Thymus (tissue), 11 donors: Measurements from ENCODE around the gene MYO6. TPM values are rescaled to one million over a fixed set of nuclear protein-coding genes. Genes with fewer than 3 reads are reported as not detected.

Experiments
- DNase-seq, 9 donors: peaks; one replicate each; pipeline ENCODE4 v3.0.0-alpha.2; 2013; ENCODE audit warnings: low spot score in 9 of 9, low read depth in 6 of 9, missing footprints in 1 of 9
- H3K27ac ChIP-seq, 2 donors: one replicate each; pipeline ENCODE4 v1.5.1; 2013; ENCODE audit warnings: control low read depth in 1 of 2, low read depth in 1 of 2, low read length in 1 of 2, mild to moderate bottlenecking in 1 of 2, moderate library complexity in 1 of 2
- H3K27me3 ChIP-seq, 2 donors: one replicate each; pipeline ENCODE4 v1.5.1; 2013; ENCODE audit warnings: low read length in 1 of 2; ENCODE audit not compliant: control insufficient read depth in 2 of 2, insufficient read depth in 1 of 2
- H3K36me3 ChIP-seq, 2 donors: one replicate each; pipeline ENCODE4 v1.5.1; 2013; ENCODE audit warnings: low read length in 1 of 2, mild to moderate bottlenecking in 1 of 2, moderate library complexity in 1 of 2; ENCODE audit not compliant: control insufficient read depth in 2 of 2, insufficient read depth in 2 of 2
- H3K4me1 ChIP-seq, 2 donors: one replicate each; pipeline ENCODE4 v1.5.1; 2013; ENCODE audit warnings: low read length in 2 of 2; ENCODE audit not compliant: control insufficient read depth in 2 of 2, insufficient read depth in 2 of 2
- H3K4me3 ChIP-seq, 2 donors: one replicate each; pipeline ENCODE4 v1.5.1; 2013; ENCODE audit warnings: low read length in 2 of 2, control low read depth in 1 of 2, mild to moderate bottlenecking in 1 of 2
- H3K9me3 ChIP-seq, 2 donors: one replicate each; pipeline ENCODE4 v1.5.1; 2013; ENCODE audit warnings: low read length in 1 of 2, mild to moderate bottlenecking in 1 of 2; ENCODE audit not compliant: control insufficient read depth in 2 of 2, insufficient read depth in 1 of 2
- WGBS: extraction: QIAGEN DNeasy Blood & Tissue Kit; methylation state at CpG from one replicate; pipeline ENCODE4 v1.1.7; 2013; 5-methylcytosine and 5-hydroxymethylcytosine counted together
- polyA plus RNA-seq: library from polyadenylated mRNA; stranded (reverse); fragments of 200-250 nt; gene quantifications from one replicate; pipeline ENCODE4 v1.2.3, GENCODE V29; 2013
- total RNA-seq: library from RNA; stranded (reverse); fragments of 120-200 nt; gene quantifications from one replicate; pipeline ENCODE4 v1.2.4, GENCODE V29; 2013
- donor health status: healthy.

Gene MYO6
- total and polyA plus RNA-seq, 2 donors, result 3.3 to 15.2 TPM

- Histone ChIP-seq H3K27me3 (no peaks in the 10 kb centered on the region), H3K4me3 (no peak overlapping the region), H3K9me3 (no peaks in the 10 kb centered on the region), H3K27ac (no peak overlapping the region), H3K36me3 (no peaks in the 10 kb centered on the region), H3K4me1 (no peaks in the 10 kb centered on the region)
- WGBS, result 100% methylated on average over 1 of the region's 1 CpG
- no peak for DNase-seq
These were observed 39.9 kb downstream of the MYO6 start for GRCh38 chr6:75788894-75789293.

GRCh38 chr6:75791881-75792280 is 42.8 kb downstream of the MYO6 start:
- DNase-seq, result no peak
- no peaks in the 10 kb centered on the region for H3K27me3 ChIP-seq
- H3K4me1 ChIP-seq, result no peaks in the 10 kb centered on the region
- no peak overlapping the region for H3K4me3 ChIP-seq
- no peak overlapping the region for H3K27ac ChIP-seq
- H3K9me3 ChIP-seq, result no peaks in the 10 kb centered on the region
- WGBS, result 92% methylated on average over 3 of the region's 3 CpGs
- no peaks in the 10 kb centered on the region for H3K36me3 ChIP-seq

- no peaks in the 10 kb centered on the region for H3K4me1 ChIP-seq
- no peaks in the 10 kb centered on the region for H3K36me3 ChIP-seq
- no peak for DNase-seq
- 94% methylated on average over 4 of the region's 4 CpGs for WGBS
- H3K27me3 ChIP-seq, result no peaks in the 10 kb centered on the region
- no peak overlapping the region for H3K4me3 ChIP-seq
- H3K9me3 ChIP-seq, result no peaks in the 10 kb centered on the region
- no peak overlapping the region for H3K27ac ChIP-seq
These were observed 45.4 kb downstream of the MYO6 start for GRCh38 chr6:75794351-75794846.

- WGBS, result 87% methylated on average over 6 of the region's 6 CpGs
- H3K36me3 ChIP-seq, result no peaks in the 10 kb centered on the region
- H3K27me3 ChIP-seq, result no peaks in the 10 kb centered on the region
- no peaks in the 10 kb centered on the region for H3K9me3 ChIP-seq
- H3K27ac ChIP-seq, result no peak overlapping the region
- no peak for DNase-seq
- H3K4me1 ChIP-seq, result no peaks in the 10 kb centered on the region
- H3K4me3 ChIP-seq, result no peak overlapping the region
These were observed 46.1 kb downstream of the MYO6 start for GRCh38 chr6:75794954-75795739.

GRCh38 chr6:75796723-75797122 is 47.7 kb downstream of the MYO6 start:
- WGBS, result 97% methylated on average over 1 of the region's 1 CpG

GRCh38 chr6:75800133-75800532 is 51.1 kb downstream of the MYO6 start:
- Histone ChIP-seq H3K4me1 (no peaks in the 10 kb centered on the region), H3K9me3 (no peaks in the 10 kb centered on the region), H3K27ac (no peak overlapping the region), H3K27me3 (no peaks in the 10 kb centered on the region), H3K4me3 (no peak overlapping the region), H3K36me3 (no peaks in the 10 kb centered on the region)
- no peak for DNase-seq
- 93% methylated on average over 4 of the region's 4 CpGs for WGBS

More at GRCh38 chr6:75796723-75797122, 47.7 kb downstream of the MYO6 start:
- Histone ChIP-seq H3K27me3 (no peaks in the 10 kb centered on the region), H3K27ac (no peak overlapping the region), H3K4me3 (no peak overlapping the region), H3K9me3 (no peaks in the 10 kb centered on the region), H3K4me1 (no peaks in the 10 kb centered on the region), H3K36me3 (no peaks in the 10 kb centered on the region)
- no peak for DNase-seq

GRCh38 chr6:75800708-75801505 is 51.9 kb downstream of the MYO6 start:
- WGBS, result 94% methylated on average over 9 of the region's 9 CpGs
- no peak overlapping the region for H3K27ac ChIP-seq
- no peak for DNase-seq

GRCh38 chr6:75802366-75802765 is 53.3 kb downstream of the MYO6 start:
- no peaks in the 10 kb centered on the region for H3K27me3 ChIP-seq
- H3K4me3 ChIP-seq, result no peak overlapping the region
- H3K27ac ChIP-seq, result no peak overlapping the region
- no peaks in the 10 kb centered on the region for H3K4me1 ChIP-seq
- WGBS, result 95% methylated on average over 6 of the region's 6 CpGs
- H3K9me3 ChIP-seq, result no peaks in the 10 kb centered on the region
- DNase-seq, result no peak
- H3K36me3 ChIP-seq, result no peaks in the 10 kb centered on the region

More at GRCh38 chr6:75800708-75801505, 51.9 kb downstream of the MYO6 start:
- Histone ChIP-seq H3K36me3 (no peaks in the 10 kb centered on the region), H3K27me3 (no peaks in the 10 kb centered on the region), H3K9me3 (no peaks in the 10 kb centered on the region), H3K4me1 (no peaks in the 10 kb centered on the region), H3K4me3 (no peak overlapping the region)

- no peaks in the 10 kb centered on the region for H3K36me3 ChIP-seq
- H3K4me3 ChIP-seq, result no peak overlapping the region
- no peaks in the 10 kb centered on the region for H3K27me3 ChIP-seq
- H3K9me3 ChIP-seq, result no peaks in the 10 kb centered on the region
- no peak for DNase-seq
- H3K4me1 ChIP-seq, result no peaks in the 10 kb centered on the region
- H3K27ac ChIP-seq, result no peak overlapping the region
These were observed 59.5 kb downstream of the MYO6 start for GRCh38 chr6:75808507-75808906.
